ENCODE measurements around the gene USP7.
"Not testable (repeated sequence)": the region's sequence is repeated elsewhere in the genome, so short reads cannot be mapped to it uniquely, and the experiment has no call there.

Gene USP7

GRCh38 chr16:8972843-8973586, 9.3 kb upstream of the USP7 start:
- no peak for DNase-seq

GRCh38 chr16:8971416-8971815, 7.7 kb upstream of the USP7 start:
- no peak for DNase-seq

GRCh38 chr16:8969202-8969897, 5.6 kb upstream of the USP7 start:
- not testable (repeated sequence) for DNase-seq

GRCh38 chr16:8968054-8968453, 4.3 kb upstream of the USP7 start:
- not testable (repeated sequence) for DNase-seq

GRCh38 chr16:8967132-8967821, 3.6 kb upstream of the USP7 start:
- DNase-seq = no peak

- DNase-seq = no peak
These were observed 3.1 kb upstream of the USP7 start for GRCh38 chr16:8966817-8967131.

GRCh38 chr16:8964462-8964861, 756 bp upstream of the USP7 start:
- DNase-seq = no peak

- no peak for DNase-seq
These were observed 491 bp downstream of the USP7 start for GRCh38 chr16:8963010-8963820.

- DNase-seq = no peak
These were observed 1.2 kb downstream of the USP7 start for GRCh38 chr16:8962393-8963009.

GRCh38 chr16:8961811-8962390, 1.8 kb downstream of the USP7 start:
- no peak for DNase-seq

- no peak for DNase-seq
These were observed 3.0 kb downstream of the USP7 start for GRCh38 chr16:8960788-8961109.

- DNase-seq = no peak
These were observed 3.6 kb downstream of the USP7 start for GRCh38 chr16:8959921-8960787.

GRCh38 chr16:8958344-8959167, 5.2 kb downstream of the USP7 start:
- DNase-seq = no peak

- no peak for DNase-seq
These were observed 6.1 kb downstream of the USP7 start for GRCh38 chr16:8957509-8958157.

GRCh38 chr16:8957063-8957397, 6.7 kb downstream of the USP7 start:
- no peak for DNase-seq

GRCh38 chr16:8956265-8957062, 7.2 kb downstream of the USP7 start:
- no peak for DNase-seq

GRCh38 chr16:8955828-8956227, 7.9 kb downstream of the USP7 start:
- DNase-seq = no peak

GRCh38 chr16:8953064-8953463, 10.6 kb downstream of the USP7 start:
- DNase-seq = no peak

- no peak for DNase-seq
These were observed 11.4 kb downstream of the USP7 start for GRCh38 chr16:8952281-8952751.
